DOHH2 (cell line): ENCODE data around the gene WWOX.

ENCODE experiments used
- CTCF ChIP-seq: fragments of 200-600 bp; sonication (generic); IDR thresholded peaks from one replicate; pipeline ENCODE4 v1.5.1; 2014; ENCODE audit warnings: antibody characterized with exemption, mild to moderate bottlenecking, low read depth, low read length; ENCODE audit not compliant: poor library complexity, severe bottlenecking
- EZH2phosphoT487 ChIP-seq: fragments of 200-600 bp; sonication (generic); IDR thresholded peaks from 2 replicates; pipeline ENCODE4 v1.6.1; 2017; ENCODE audit warnings: borderline replicate concordance, mild to moderate bottlenecking, antibody characterized with exemption, low read length, moderate library complexity, mixed read lengths

- TF ChIP-seq CTCF (no peak), EZH2phosphoT487 (no peak)
These were observed 994.1 kb downstream of the WWOX start for GRCh38 chr16:79093554-79093967.
